Kidney epithelial cell (primary cell): ENCODE data around the gene ZNF280C. TPM values are rescaled to one million over a fixed set of nuclear protein-coding genes. Genes with fewer than 3 reads are reported as not detected.

Source experiments
- DNase-seq: peaks from one replicate; pipeline ENCODE4 v3.0.0-alpha.2; 2010; ENCODE audit warnings: low read depth
- H3K27me3 ChIP-seq: 2 replicates; pipeline ENCODE4 v1.6.0; 2011; ENCODE audit warnings: low read length; ENCODE audit not compliant: control insufficient read depth, insufficient read depth
- H3K36me3 ChIP-seq: 2 replicates; pipeline ENCODE4 v1.5.1; 2011; ENCODE audit warnings: low read length; ENCODE audit not compliant: control insufficient read depth, insufficient read depth
- H3K4me3 ChIP-seq: 2 replicates; pipeline ENCODE4 v1.5.1; 2011; ENCODE audit warnings: low read depth, mild to moderate bottlenecking, control low read depth, low read length
- total RNA-seq: library from RNA; depleted of rRNA; stranded (reverse); fragments of >200 nt; gene quantifications from 2 replicates; pipeline ENCODE4 v1.2.3, GENCODE V29; 2015
- TF ChIP-seq, protein P1 (sequence below): IDR thresholded peaks from 2 replicates; pipeline ENCODE4 v1.5.1; 2011; ENCODE audit warnings: mild to moderate bottlenecking, moderate library complexity, low read length, control low read depth, inconsistent platforms; ENCODE audit not compliant: insufficient read depth, poor library complexity, severe bottlenecking

Gene ZNF280C
- total RNA-seq, 1 donor from 2014 or later: 5.3 TPM

DNA sequence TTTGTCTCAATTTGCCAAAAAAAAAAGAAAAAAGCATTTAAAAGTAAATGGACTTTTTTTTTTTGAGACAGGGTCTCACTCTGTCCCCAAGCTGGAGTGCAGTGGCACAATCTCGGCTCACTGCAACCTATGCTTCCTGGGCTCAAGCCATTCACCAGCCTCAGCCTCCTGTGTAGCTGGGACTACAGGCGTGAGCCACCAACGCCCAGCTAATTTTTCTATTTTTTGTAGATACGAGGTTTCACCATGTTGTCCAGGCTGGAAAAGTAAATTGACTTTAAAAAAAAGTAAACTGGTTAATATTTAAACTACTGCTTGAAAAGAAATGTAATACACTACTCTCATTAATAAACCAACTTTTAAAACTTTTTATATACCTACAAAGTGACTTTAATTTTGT lies 108.9 kb downstream of the ZNF280C start:
- H3K4me3 ChIP-seq: no peak overlapping the region
- DNase-seq: no peak
- TF ChIP-seq, protein P1, sequence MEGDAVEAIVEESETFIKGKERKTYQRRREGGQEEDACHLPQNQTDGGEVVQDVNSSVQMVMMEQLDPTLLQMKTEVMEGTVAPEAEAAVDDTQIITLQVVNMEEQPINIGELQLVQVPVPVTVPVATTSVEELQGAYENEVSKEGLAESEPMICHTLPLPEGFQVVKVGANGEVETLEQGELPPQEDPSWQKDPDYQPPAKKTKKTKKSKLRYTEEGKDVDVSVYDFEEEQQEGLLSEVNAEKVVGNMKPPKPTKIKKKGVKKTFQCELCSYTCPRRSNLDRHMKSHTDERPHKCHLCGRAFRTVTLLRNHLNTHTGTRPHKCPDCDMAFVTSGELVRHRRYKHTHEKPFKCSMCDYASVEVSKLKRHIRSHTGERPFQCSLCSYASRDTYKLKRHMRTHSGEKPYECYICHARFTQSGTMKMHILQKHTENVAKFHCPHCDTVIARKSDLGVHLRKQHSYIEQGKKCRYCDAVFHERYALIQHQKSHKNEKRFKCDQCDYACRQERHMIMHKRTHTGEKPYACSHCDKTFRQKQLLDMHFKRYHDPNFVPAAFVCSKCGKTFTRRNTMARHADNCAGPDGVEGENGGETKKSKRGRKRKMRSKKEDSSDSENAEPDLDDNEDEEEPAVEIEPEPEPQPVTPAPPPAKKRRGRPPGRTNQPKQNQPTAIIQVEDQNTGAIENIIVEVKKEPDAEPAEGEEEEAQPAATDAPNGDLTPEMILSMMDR: no peak
- H3K36me3 ChIP-seq: no peaks in the 10 kb centered on the region
- no peaks in the 10 kb centered on the region for H3K27me3 ChIP-seq

DNA sequence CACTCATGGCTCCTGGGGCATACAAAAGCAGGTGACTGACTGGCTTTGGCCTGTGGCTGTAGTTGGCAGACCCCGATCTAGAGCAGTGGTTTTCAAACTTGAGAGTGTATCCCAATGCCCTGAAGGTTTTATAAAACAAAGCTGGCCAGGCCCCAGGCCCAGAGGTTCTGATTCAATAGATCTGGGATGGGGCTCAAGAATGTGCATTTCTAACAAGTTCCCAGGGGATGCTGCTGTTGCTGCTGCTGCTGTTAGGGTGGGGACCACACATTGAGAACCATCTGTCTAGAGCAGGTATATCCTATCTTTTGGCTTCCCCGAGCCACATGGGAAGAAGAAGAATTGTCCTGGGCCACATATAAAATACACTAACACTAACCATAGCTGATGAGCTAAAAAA lies 110.4 kb downstream of the ZNF280C start:
- H3K27me3 ChIP-seq: no peaks in the 10 kb centered on the region
- no peak for DNase-seq
- no peaks in the 10 kb centered on the region for H3K36me3 ChIP-seq
- H3K4me3 ChIP-seq: no peak overlapping the region
- TF ChIP-seq, protein P1: no peak

DNA sequence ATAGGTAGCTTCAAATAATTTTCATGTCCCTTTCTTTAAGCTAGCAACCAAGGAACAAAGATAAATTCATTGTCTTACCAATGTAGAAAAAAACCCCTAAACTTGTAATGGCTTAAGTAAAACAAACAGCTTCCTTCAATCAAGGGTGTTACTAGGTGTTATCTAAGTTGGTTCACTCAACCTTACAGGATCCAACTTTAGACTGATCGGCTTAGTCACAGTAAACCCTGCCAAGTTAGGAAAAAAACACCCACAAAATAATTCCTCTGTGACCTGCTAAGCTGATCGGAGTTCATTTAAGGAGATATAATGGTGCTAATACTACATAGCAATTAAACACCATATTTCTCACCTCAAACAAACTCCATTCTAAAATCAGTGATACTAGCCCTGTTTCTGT lies 113.1 kb downstream of the ZNF280C start:
- TF ChIP-seq, protein P1: no peak
- DNase-seq: no peak
- Histone ChIP-seq H3K36me3 (no peaks in the 10 kb centered on the region), H3K27me3 (no peaks in the 10 kb centered on the region), H3K4me3 (no peak overlapping the region)

Other genes with a start within 250 kb of the ZNF280C start
- gene ELF4, start 158.4 kb downstream of the ZNF280C start, total RNA-seq: 26.9 and 27.9 TPM in 2 replicates
- gene AIFM1, start 103.1 kb downstream of the ZNF280C start, total RNA-seq: 26.1 and 27.2 TPM in 2 replicates
- 3.2 and 3.6 TPM in 2 replicates for gene RAB33A, start 96.9 kb downstream of the ZNF280C start, total RNA-seq
- gene SLC25A14, start 71.0 kb upstream of the ZNF280C start, total RNA-seq: 8.7 and 11.1 TPM in 2 replicates
- gene GPR119, start 116.8 kb upstream of the ZNF280C start, total RNA-seq: not detected in 2 replicates
- 18.9 and 27.7 TPM in 2 replicates for gene RBMX2, start 133.1 kb upstream of the ZNF280C start, total RNA-seq